ENCODE results near the gene ASB18.

The ASB18 gene

DNA sequence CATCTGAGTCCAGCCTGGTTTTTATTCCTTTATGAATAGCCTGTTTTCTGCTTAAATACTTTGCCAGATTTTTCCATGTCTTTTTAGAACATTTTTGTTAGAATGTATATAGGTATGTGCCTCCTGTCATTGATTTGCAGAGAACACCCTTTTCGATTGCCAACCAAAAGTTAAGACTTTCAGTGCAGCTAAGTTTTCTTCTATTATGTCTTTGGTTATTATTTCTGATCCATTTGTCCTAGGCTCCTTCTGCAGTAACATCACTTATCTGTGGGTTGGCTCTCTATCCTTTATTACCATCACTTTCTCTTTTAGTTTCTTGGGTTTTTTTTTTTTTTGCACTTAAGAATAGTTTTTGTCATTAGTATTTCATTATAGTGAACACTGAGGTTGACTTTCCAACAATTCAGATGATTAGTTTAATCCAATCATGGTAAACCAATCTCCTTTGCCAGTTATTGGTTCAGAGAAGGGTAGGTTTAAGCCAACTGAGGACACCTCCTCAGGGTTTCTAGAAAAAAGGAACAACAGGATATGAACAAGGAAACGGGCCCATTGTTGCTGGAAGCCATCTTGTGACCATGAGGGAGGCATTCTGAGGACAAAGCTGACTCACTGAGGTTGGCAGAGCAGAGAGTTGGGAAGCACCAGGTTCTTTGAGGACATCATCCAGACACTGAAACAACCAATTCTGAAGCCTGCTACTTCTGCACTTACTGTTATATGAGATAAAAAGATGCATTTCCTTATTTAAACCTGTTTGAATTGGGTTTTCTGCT is 58.1 kb downstream of the ASB18 start:
- no peak for DNase-seq

DNA sequence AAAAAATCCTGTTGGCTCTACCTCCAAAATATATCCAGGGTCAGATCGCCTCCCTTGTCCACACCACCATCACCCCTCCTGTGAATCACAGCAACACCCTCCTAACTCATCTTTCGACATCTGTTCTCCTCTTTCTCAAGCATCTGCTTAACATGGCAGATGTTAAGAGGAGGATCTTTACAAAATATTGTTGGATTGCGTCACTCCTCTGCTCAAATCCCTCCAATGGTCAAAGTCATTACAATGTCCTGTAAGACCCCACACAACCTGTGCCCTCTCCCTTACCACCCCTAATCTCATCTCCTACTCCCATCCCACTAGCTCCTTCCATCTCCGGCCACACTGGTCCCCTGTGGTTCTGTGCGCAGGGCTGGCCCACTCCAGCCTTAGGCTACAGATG is 59.3 kb downstream of the ASB18 start:
- DNase-seq: no peak

- DNase-seq: no peak
These were observed 63.8 kb downstream of the ASB18 start for GRCh38 chr2:236200378-236200777.

GRCh38 chr2:236196366-236196765 is 67.8 kb downstream of the ASB18 start:
- no peak for DNase-seq

- DNase-seq: no peak
These were observed 68.5 kb downstream of the ASB18 start for GRCh38 chr2:236195726-236196125.

GRCh38 chr2:236194786-236195185 is 69.4 kb downstream of the ASB18 start:
- DNase-seq: no peak

DNA sequence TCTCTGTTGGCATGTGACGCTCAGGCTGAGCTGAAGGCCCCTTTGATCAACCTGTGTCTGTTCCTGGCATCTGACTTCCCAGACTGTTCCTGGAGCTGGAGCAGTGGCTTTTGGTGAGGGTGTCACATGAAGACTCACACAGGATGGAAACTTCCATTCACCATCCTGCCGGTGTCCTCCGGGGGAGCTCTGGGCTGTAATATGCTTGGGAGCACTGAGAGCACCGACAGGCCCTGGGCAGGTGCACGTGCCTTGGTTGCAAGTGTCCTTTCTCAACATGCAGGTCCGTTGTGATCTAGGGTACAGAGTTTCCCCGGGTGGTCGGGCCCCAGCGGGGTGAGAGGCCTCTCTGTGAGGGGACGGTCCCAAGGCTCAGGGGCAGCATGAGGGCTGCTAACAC is 71.2 kb downstream of the ASB18 start:
- DNase-seq: no peak

GRCh38 chr2:236190674-236191073 is 73.5 kb downstream of the ASB18 start:
- no peak for DNase-seq

- no peak for DNase-seq
These were observed 79.5 kb downstream of the ASB18 start for GRCh38 chr2:236184701-236185100.

DNA sequence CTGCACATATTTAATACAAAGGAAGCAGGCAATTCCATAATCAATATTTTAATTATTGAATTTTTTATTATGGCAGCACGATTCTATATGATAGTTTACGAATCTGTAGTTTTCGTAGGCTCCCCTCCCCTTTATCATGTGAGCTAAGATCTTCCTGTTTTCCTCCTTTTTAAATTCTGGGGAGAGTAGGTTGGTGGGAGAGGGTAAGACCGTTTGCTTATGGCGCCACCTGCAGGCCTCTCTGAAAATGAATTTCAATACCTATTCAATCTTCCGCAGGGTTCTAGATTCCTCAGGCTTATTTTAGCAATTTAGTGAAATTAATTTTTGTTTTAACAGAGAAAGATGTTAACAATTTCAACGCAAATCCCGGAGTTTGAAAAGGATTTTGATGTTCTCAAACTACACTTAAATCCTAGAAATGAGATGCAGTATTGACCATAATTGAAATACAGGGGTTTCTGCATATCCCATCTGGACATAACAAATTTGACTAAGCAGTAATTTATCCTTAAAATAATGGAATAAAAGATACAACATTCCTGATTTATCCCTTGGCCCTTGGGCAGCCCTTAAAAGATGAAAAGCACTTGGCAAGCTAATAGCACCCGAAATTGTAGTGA is 83.3 kb downstream of the ASB18 start:
- DNase-seq: peak in 2 of 5 donors; percentile 16 to 29

DNA sequence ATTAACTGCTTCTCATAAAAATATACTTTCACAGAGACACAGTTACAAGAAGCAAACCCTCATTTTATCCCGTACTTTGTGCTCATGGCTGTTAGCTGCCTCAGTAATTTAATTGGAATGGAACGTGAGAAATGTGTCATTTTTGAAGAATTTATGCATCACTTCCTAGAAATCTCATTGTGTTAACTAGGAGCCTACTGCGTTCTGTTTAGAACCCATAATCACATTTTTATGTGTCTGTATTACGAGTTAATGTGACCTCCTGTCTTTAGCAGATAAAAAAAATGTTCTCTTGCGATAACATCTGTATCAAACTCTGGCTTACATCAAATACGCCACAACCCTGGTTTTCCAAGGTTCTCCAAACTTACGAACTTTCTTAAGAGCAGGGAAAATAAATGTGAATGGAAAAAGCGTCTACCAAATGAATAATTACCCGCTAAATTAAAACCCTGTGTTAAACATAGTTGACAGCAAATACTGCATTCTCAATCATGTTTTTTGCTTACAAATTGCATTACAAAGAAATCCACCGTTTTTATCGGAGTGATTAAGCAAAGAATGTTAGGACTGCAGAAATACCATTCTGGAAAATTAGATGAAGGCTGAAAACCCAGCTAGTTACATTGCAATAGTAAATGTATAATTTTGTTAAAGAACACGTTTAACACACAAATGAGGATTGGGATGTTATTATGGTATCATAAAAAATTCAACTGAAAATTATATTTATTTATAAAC is 84.0 kb downstream of the ASB18 start:
- DNase-seq: no peak

- DNase-seq: no peak
These were observed 84.8 kb downstream of the ASB18 start for GRCh38 chr2:236179236-236180075.

GRCh38 chr2:236178890-236179235 is 85.3 kb downstream of the ASB18 start:
- DNase-seq: no peak

- peak in 2 of 5 donors; percentile 17 to 20 for DNase-seq
These were observed 86.0 kb downstream of the ASB18 start for GRCh38 chr2:236177967-236178889.

DNA sequence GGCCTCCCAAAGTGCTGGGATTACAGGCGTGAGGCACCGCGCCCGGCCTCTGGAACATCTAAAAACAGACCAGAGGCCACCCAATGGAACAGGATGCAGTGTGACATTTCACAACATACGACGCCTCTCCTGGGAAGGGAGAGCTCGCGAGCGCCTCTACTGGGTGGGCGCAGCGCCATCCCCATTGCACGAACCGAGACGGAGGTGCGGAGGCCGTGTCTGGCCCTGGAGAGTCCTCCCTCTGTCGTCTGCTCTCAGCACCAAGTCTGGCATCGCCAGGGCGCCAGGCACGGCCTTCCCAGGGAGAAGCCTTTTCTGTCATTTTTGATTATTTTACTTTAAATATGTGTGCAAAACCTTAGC is 86.6 kb downstream of the ASB18 start:
- DNase-seq: peak in 1 of 5 donors; percentile 28

- DNase-seq: no peak
These were observed 87.3 kb downstream of the ASB18 start for GRCh38 chr2:236176951-236177350.

GRCh38 chr2:236176417-236176816 is 87.8 kb downstream of the ASB18 start:
- DNase-seq: no peak

- DNase-seq: no peak
These were observed 88.6 kb downstream of the ASB18 start for GRCh38 chr2:236175548-236176150.

DNA sequence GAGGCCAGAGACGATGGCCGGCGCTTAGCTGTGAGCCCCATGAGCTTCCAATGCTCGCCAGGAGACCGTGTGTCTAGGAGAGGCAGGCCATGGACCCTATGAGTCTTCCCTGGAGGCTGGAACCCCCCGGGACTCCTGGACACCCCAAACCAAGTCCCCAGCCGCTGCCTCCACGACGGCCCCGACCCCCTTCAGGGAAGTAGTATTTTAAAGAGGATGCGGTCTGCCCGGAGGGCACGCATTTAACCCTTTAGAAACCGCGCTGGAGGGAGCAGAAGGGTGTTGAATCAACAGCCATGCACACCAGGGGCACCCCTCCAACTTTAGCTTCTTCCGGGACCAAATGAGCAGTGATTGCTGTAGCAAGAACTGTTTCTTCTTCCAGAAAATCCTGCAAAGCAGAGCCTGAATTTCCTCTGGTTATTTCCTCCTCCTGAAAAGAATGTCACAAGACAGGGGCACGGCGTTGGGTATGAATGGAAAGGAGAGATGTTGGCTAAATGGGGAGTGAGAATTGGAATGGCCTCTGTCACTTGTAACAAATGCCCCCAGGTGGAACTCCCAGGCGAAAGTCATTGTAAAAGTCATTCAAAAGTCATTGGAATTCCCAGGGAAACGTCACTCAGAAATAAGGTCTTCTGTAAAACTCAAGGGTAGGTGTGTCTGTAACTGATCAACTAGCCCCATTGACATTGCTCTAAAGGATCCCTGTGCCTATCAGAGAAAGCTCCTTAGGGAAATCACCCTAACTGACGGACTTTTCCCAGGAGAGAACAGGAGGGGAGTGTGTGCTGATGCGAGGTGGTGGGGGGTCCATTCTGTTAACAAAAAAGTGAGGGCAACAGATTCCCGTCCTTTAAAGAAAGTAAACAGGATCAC is 90.2 kb downstream of the ASB18 start:
- DNase-seq: no peak

GRCh38 chr2:236173036-236173728 is 91.0 kb downstream of the ASB18 start:
- DNase-seq: no peak

Data from T-helper 1 cell (primary cell).